ENCODE results near the gene ENTREP3. TPM values are rescaled to one million over a fixed set of nuclear protein-coding genes. Genes with fewer than 3 reads are reported as not detected.
A peak's percentile ranks its signal among the peaks of the same experiment; 100 is the strongest.
"Not testable (repeated sequence)": the region's sequence is repeated elsewhere in the genome, so short reads cannot be mapped to it uniquely, and the experiment has no call there.

The ENTREP3 gene
- total RNA-seq, 2 donors from 2014 or later: 49.5 to 65.9 TPM

DNA sequence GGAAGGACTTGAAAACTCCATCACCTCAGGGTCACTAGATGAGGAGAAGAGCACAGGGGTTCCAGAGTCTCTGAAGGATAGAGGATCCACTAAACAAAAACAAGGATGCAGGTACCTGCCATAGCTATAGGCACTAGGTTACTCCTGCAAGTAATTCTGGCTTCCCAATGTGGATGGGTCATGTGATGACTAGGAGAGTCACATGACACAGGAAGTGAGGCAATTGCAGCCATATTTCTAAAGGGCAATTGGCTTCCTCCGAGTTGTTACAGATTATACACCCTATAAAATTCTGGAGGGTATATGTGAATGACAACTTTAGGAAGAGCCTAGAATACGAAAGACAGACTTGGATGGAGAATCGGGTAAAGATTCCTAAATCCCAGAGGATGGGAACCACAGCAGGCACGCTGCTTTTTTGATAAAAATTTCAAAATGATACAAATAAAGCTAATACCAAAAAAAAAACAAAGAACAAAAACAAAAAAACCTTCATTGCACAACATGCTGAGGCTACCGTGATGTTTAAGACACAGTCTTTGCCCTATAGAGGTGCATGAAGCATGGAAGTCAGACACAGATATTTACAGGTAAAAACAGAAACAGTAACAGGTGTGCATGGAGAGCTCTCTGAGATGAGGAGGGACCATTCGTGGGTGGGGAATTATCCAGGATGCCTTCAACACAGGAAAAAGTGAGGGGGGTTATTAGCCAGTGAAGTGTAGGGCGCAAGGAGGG is 36.3 kb downstream of the ENTREP3 start:
- 69% methylated on average over 7 of the region's 7 CpGs; no CpG with 5 or more reads in 1 of the 2 experiments for WGBS, 2 experiments (ENCODE audit: insufficient coverage in 1 of 2, insufficient read length in 1 of 2)

DNA sequence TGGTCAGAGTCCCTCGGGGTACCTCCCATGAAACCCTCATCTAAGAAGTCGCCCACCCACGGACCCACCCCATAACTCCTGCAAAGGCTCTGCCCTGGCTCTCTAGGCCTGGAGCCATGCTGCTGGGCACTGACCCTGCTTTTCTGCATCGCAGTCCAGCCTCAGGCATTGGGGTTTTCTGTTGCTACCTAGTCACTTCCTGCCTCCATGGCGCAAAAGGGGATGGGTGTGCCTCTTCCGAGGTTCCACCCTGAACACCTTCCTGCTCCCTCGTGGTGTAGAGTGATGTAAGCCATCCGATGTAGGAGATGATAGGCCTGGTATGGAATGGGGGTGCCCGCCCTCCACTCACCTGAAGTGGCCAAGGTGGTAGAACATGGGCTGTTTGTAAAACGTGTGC is 40.6 kb downstream of the ENTREP3 start:
- H3K4me1 ChIP-seq (ENCODE audit: control insufficient read depth, insufficient read depth, low read length); H3K27ac ChIP-seq (ENCODE audit: low read depth, low read length); H3K9me3 ChIP-seq (ENCODE audit: control insufficient read depth, low read length); H3K36me3 Mint-ChIP-seq (ENCODE audit: low read depth); H3K9ac ChIP-seq (ENCODE audit: extremely low read depth, low read length, poor library complexity, severe bottlenecking); H3K9me3 Mint-ChIP-seq; H3K4me3 ChIP-seq (ENCODE audit: low read length); H3K27ac Mint-ChIP-seq; DNase-seq; H3K4me1 Mint-ChIP-seq; H3K36me3 ChIP-seq (ENCODE audit: control insufficient read depth, insufficient read depth, low read length); H3K27me3 Mint-ChIP-seq (ENCODE audit: insufficient read depth); H3K4me3 Mint-ChIP-seq; H3K27me3 ChIP-seq (ENCODE audit: control insufficient read depth, insufficient read depth, low read length, poor library complexity, severe bottlenecking): not testable (repeated sequence)
- WGBS, 2 experiments (ENCODE audit: insufficient coverage in 1 of 2, insufficient read length in 1 of 2): 95% methylated on average over 3 of the region's 10 CpGs; no CpG with 5 or more reads in 1 of the 2 experiments

More for the DNA sequence above, 36.3 kb downstream of the ENTREP3 start:
- no peaks in the 10 kb centered on the region for H3K4me1 ChIP-seq (ENCODE audit: control insufficient read depth, insufficient read depth, low read length)
- Mint-ChIP-seq H3K9me3 (no peaks in the 10 kb centered on the region), H3K4me1 (peaks cover 3% of the 10 kb centered on the region), H3K4me3 (peak overlapping the region; percentile 39), H3K27me3 (ENCODE audit: insufficient read depth) (no peaks in the 10 kb centered on the region), H3K36me3 (ENCODE audit: low read depth) (peaks cover 5% of the 10 kb centered on the region), H3K27ac (peak overlapping the region; percentile 83)
- no peaks in the 10 kb centered on the region for H3K9me3 ChIP-seq (ENCODE audit: control insufficient read depth, low read length)
- H3K36me3 ChIP-seq (ENCODE audit: control insufficient read depth, insufficient read depth, low read length): no peaks in the 10 kb centered on the region
- no peak overlapping the region for H3K27ac ChIP-seq (ENCODE audit: low read depth, low read length)
- DNase-seq: peak; percentile 84
- TF ChIP-seq, protein P1, sequence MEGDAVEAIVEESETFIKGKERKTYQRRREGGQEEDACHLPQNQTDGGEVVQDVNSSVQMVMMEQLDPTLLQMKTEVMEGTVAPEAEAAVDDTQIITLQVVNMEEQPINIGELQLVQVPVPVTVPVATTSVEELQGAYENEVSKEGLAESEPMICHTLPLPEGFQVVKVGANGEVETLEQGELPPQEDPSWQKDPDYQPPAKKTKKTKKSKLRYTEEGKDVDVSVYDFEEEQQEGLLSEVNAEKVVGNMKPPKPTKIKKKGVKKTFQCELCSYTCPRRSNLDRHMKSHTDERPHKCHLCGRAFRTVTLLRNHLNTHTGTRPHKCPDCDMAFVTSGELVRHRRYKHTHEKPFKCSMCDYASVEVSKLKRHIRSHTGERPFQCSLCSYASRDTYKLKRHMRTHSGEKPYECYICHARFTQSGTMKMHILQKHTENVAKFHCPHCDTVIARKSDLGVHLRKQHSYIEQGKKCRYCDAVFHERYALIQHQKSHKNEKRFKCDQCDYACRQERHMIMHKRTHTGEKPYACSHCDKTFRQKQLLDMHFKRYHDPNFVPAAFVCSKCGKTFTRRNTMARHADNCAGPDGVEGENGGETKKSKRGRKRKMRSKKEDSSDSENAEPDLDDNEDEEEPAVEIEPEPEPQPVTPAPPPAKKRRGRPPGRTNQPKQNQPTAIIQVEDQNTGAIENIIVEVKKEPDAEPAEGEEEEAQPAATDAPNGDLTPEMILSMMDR (conservative IDR thresholded peaks at IDR 0.05): no peak
- no peaks in the 10 kb centered on the region for H3K27me3 ChIP-seq (ENCODE audit: control insufficient read depth, insufficient read depth, low read length, poor library complexity, severe bottlenecking)
- peak overlapping the region; percentile 51 for H3K4me3 ChIP-seq (ENCODE audit: low read length)
- no peak overlapping the region for H3K9ac ChIP-seq (ENCODE audit: extremely low read depth, low read length, poor library complexity, severe bottlenecking)

DNA sequence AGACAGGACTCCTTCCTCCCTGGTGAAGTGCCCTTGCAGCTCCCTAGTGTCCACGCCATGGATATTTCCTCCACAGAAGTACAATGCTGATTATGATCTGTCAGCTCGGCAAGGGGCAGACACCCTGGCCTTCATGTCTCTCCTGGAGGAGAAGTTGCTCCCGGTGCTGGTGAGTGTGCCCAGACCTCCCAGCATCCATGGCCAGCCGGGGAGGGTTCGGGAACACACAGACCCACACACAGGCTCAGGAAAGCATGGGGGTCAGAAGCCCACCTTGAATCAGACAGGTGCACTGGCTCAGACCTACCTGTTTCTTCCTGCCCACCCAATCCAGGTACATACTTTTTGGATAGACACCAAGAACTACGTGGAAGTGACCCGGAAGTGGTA is 43.2 kb downstream of the ENTREP3 start:
- not testable (repeated sequence) for H3K4me3 ChIP-seq (ENCODE audit: low read length); H3K36me3 Mint-ChIP-seq (ENCODE audit: low read depth); H3K9me3 ChIP-seq (ENCODE audit: control insufficient read depth, low read length); H3K27me3 ChIP-seq (ENCODE audit: control insufficient read depth, insufficient read depth, low read length, poor library complexity, severe bottlenecking); H3K4me1 ChIP-seq (ENCODE audit: control insufficient read depth, insufficient read depth, low read length); H3K4me3 Mint-ChIP-seq; H3K36me3 ChIP-seq (ENCODE audit: control insufficient read depth, insufficient read depth, low read length); H3K27ac Mint-ChIP-seq; H3K9me3 Mint-ChIP-seq; H3K9ac ChIP-seq (ENCODE audit: extremely low read depth, low read length, poor library complexity, severe bottlenecking); H3K27me3 Mint-ChIP-seq (ENCODE audit: insufficient read depth); DNase-seq; H3K27ac ChIP-seq (ENCODE audit: low read depth, low read length)
- H3K4me1 Mint-ChIP-seq: peaks cover 21% of the 10 kb centered on the region
- 95% methylated on average over 5 of the region's 7 CpGs; no CpG with 5 or more reads in 1 of the 2 experiments for WGBS, 2 experiments (ENCODE audit: insufficient coverage in 1 of 2, insufficient read length in 1 of 2)

DNA sequence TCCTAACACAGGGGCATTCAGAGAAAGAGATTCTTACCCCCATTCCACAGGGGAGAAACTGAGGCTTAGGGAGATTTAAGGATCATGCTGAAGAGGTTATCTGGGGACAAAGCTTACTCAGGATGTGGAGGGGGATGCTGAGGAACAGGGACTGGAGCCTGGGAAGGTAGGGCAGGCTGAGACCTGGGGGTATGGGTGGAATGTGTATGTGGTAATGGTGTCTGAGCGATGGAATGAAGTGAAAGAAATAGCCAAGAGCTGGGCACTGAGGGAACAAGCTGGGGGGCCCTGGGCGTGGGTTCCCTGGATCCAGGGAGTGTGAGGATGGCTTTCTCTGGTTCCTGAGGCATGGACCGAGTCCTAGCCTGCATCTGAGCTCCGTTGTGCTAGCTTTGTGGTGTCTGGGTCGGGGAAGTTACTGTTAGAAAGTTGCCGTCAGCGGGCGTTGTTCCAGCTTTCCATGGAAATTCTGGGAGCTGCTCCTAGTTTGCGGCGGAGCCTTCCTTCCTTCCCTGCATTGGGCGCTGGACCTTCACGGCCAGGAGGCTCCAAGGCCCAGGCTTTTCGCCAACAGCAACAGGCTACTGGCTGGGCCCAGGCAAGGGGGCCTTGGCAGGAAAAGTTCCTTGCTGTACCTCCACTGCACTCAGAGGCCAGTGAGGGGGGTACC is 43.8 kb downstream of the ENTREP3 start:
- not testable (repeated sequence) for H3K36me3 ChIP-seq (ENCODE audit: control insufficient read depth, insufficient read depth, low read length); H3K9me3 Mint-ChIP-seq
- 93 to 98% methylated on average over 7 to 13 of the region's 13 CpGs for WGBS, 2 experiments (ENCODE audit: insufficient coverage in 1 of 2, insufficient read length in 1 of 2)

More for the DNA sequence above, 43.8 kb downstream of the ENTREP3 start:
- not testable (repeated sequence) for DNase-seq; H3K4me3 ChIP-seq (ENCODE audit: low read length); H3K36me3 Mint-ChIP-seq (ENCODE audit: low read depth); H3K27ac ChIP-seq (ENCODE audit: low read depth, low read length); H3K27me3 ChIP-seq (ENCODE audit: control insufficient read depth, insufficient read depth, low read length, poor library complexity, severe bottlenecking); H3K4me1 ChIP-seq (ENCODE audit: control insufficient read depth, insufficient read depth, low read length); H3K9ac ChIP-seq (ENCODE audit: extremely low read depth, low read length, poor library complexity, severe bottlenecking); H3K27ac Mint-ChIP-seq; H3K27me3 Mint-ChIP-seq (ENCODE audit: insufficient read depth); H3K4me3 Mint-ChIP-seq; H3K9me3 ChIP-seq (ENCODE audit: control insufficient read depth, low read length)
- peaks cover 24% of the 10 kb centered on the region for H3K4me1 Mint-ChIP-seq

All from endodermal cell (in vitro differentiated cells).